ENCODE data around the gene AIF1L.

DNA sequence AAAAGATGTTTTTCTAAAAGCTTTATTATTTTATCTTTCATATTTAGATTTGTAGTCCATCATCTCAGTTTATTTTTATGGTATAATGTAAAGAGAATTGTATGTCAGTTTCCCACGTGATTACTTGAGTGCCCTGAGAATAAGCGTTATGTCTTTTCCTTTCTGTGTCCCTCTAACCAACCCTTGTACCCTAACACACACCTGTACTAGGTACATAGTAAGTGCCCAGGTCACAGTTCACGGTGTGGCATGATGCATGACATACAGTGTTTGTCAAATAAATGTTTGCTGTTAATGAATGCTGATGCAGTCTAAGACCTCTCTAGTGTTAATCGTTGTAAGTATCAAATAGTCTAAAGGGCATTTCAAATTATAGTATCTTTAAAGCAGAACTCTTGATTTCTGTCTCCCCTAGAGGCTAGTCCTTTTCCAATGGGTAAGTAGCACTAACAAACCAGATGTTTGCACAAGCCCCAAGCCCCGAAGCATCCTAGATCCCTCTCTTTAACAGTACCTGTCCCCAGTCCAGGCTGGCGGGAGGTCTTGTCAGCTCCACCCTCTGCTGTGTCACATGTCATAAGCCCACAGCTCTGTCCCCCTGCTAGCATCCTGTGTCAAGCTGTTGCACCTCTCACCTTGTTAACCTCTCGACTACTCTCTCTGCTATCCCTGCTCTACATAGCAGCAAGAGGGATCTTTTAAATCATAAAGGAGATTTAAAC, 52.8 kb downstream of the AIF1L start:
- TF ChIP-seq, protein P1, sequence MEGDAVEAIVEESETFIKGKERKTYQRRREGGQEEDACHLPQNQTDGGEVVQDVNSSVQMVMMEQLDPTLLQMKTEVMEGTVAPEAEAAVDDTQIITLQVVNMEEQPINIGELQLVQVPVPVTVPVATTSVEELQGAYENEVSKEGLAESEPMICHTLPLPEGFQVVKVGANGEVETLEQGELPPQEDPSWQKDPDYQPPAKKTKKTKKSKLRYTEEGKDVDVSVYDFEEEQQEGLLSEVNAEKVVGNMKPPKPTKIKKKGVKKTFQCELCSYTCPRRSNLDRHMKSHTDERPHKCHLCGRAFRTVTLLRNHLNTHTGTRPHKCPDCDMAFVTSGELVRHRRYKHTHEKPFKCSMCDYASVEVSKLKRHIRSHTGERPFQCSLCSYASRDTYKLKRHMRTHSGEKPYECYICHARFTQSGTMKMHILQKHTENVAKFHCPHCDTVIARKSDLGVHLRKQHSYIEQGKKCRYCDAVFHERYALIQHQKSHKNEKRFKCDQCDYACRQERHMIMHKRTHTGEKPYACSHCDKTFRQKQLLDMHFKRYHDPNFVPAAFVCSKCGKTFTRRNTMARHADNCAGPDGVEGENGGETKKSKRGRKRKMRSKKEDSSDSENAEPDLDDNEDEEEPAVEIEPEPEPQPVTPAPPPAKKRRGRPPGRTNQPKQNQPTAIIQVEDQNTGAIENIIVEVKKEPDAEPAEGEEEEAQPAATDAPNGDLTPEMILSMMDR (optimal IDR thresholded peaks at IDR 0.05 in 1 of 3, IDR thresholded peaks at IDR 0.05 in 1 of 3, conservative IDR thresholded peaks at IDR 0.05 in 1 of 3; ENCODE audit: extremely low read depth in 1 of 3, insufficient read depth in 2 of 3, low read length in 3 of 3): no peak
- TF ChIP-seq EZH2 (IDR thresholded peaks at IDR 0.05; ENCODE audit: low read length): no peak
